GM12873 (cell line): Measurements from ENCODE around the gene DLGAP4.

Source experiments
- TF ChIP-seq, protein P1 (sequence below): IDR thresholded peaks from 2 replicates; pipeline ENCODE4 v1.5.1; 2012; ENCODE audit warnings: low read depth, mild to moderate bottlenecking, moderate library complexity, low read length, control low read depth; ENCODE audit not compliant: insufficient read depth; ENCODE audit errors: missing control alignments

The DLGAP4 gene

DNA sequence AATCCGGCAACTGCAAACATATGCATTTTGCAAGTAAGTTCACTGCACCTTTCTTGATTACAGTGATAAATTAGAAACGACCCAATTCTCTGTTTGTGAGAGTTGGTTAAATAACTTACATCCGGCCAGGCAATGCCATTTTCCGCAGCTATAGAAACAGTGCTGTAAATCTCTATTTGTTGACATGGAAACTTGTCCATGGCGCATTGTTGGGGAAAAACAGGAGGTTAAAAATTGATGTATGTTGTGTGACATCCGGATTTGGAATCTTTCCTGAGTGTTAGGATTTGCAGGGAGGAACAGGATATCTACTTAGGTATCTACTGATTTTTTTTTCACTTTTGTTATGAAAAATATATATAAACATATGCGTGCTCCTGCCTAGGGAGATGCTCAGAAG, 66.5 kb downstream of the DLGAP4 start:
- TF ChIP-seq, protein P1, sequence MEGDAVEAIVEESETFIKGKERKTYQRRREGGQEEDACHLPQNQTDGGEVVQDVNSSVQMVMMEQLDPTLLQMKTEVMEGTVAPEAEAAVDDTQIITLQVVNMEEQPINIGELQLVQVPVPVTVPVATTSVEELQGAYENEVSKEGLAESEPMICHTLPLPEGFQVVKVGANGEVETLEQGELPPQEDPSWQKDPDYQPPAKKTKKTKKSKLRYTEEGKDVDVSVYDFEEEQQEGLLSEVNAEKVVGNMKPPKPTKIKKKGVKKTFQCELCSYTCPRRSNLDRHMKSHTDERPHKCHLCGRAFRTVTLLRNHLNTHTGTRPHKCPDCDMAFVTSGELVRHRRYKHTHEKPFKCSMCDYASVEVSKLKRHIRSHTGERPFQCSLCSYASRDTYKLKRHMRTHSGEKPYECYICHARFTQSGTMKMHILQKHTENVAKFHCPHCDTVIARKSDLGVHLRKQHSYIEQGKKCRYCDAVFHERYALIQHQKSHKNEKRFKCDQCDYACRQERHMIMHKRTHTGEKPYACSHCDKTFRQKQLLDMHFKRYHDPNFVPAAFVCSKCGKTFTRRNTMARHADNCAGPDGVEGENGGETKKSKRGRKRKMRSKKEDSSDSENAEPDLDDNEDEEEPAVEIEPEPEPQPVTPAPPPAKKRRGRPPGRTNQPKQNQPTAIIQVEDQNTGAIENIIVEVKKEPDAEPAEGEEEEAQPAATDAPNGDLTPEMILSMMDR = no peak

DNA sequence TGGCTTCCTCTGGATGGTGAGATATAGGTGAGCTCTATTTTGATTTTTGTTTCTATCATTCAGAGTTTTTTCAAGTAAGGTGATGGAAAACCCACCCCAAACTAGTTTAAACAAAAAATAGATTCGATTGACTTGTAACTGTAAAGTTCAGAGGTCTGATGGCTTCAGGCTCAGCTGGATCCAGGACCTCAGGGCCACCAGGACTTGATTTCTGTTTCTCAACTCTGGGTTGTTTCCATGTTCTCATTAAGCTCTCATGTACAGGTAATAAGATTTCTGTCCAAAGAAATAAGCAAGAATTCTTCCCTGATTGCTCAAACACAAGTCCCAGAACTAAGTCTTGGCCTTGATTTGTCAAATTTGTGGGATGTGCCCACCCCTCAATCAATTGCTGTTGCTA, 67.0 kb downstream of the DLGAP4 start:
- TF ChIP-seq, protein P1 = no peak

DNA sequence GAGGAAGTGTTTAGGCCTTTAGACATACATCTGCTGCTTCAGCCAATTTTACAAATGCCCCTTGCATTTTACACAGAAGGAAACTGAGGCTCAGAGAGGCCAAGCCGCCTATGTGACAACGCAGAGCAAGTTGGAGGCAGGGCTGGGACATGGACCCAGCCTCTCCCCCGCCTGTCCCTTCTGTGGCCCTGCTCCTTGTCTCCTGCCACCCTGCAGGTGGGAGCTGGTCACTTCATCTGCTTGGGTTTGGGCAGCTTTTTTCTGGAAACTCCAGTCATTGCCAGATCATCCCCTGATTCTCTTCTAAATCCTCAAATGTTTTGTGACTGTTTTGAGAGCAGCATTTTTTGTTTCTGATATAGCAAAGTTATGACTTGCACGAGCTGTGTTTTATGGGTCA, 68.9 kb downstream of the DLGAP4 start:
- TF ChIP-seq, protein P1 = no peak

GRCh38 chr20:36377348-36378326, 71.5 kb downstream of the DLGAP4 start:
- TF ChIP-seq, protein P1 = no peak

- TF ChIP-seq, protein P1 = no peak
These were observed 72.5 kb downstream of the DLGAP4 start for GRCh38 chr20:36378686-36379085.

DNA sequence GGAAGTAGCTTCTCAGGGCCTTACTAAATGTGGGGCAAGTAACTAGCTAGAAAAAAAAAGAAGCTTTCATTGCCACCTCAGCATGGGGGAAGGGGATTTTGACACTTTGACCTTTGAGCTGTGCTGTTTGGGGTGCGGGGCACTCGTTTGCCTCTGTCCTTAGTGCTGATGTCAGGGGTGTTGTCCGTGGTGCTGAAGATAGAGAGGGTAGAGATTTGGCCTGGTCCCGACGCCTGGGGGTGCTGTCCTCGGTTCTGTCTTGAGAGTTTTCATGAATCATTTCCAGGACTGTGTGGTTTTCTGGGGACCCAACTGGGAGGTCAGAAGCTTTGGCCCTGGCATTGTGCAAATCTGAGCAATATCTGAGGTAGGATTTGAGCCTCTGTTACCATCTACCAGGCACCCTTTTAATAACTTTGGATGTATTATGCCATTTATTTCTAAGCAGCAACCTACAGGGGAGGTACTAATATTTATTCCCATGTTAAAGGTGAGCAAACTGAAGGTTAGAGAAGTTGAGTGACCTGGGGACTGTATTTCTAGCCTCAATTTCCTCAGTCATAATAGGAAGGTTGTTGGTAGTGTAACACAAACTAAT, 78.0 kb downstream of the DLGAP4 start:
- TF ChIP-seq, protein P1 = no peak

GRCh38 chr20:36385503-36385902, 79.4 kb downstream of the DLGAP4 start:
- TF ChIP-seq, protein P1 = no peak
